ENCODE results near the gene DOCK8. TPM values are rescaled to one million over a fixed set of nuclear protein-coding genes. Genes with fewer than 3 reads are reported as not detected.

DOCK8 gene
- total RNA-seq, 1 donor from 2014 or later: 3.4 TPM

DNA sequence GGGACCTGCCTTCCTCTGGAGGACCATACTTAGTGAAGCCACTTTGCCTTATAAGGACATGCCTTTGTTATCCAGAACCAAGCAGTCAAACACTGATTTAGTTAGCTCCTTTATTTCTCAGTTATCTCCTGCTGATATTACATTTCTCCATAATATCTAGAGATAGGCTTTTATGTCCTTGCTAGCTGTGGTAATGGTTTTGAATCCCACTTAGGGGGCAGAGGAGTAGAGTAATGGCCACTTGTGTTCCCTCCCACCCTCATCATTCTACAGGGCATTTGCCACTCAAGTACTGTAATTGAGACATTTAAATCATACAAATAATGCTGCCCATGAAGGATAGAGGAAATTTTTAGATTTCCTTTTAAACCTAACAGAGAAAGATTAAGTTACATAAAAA lies 80.9 kb downstream of the DOCK8 start:
- no peak for ATAC-seq (ENCODE audit: poor library complexity)
- intact Hi-C loops (cut with DNase I): no loop called here
- no peak for DNase-seq

DNA sequence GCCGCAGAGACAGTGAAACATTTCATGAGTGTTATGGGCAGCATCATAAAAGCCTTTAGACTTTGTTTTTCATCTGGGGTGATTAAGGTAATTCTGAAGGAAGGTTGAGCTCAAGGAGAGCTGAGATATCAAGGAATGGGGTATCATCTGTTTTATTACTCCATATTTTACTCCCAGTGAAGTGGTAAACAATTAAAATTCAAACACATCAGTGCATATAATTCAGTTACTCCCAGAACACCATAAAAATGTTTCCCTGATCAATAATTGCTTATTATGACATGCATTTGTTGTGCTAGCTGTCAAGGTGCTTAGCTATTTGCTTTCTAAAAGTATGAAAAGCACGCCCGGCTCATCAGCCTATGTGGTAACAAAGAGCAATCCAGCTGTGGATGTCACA lies 81.7 kb downstream of the DOCK8 start:
- ATAC-seq (ENCODE audit: poor library complexity) (no peak), DNase-seq (no peak)
- intact Hi-C loops (cut with DNase I): no loop called here

- peak; percentile 77 for ATAC-seq (ENCODE audit: poor library complexity)
- intact Hi-C loops (cut with DNase I): no loop called here
- peak; percentile 61 for DNase-seq
These were observed 82.7 kb downstream of the DOCK8 start for GRCh38 chr9:297104-297972.

GRCh38 chr9:303502-303901 lies 88.8 kb downstream of the DOCK8 start:
- DNase-seq (no peak), ATAC-seq (ENCODE audit: poor library complexity) (no peak)
- intact Hi-C loops (cut with DNase I): no loop called here

GRCh38 chr9:304106-304505 lies 89.4 kb downstream of the DOCK8 start:
- DNase-seq (no peak), ATAC-seq (ENCODE audit: poor library complexity) (no peak)
- intact Hi-C loops (cut with DNase I): no loop called here

DNA sequence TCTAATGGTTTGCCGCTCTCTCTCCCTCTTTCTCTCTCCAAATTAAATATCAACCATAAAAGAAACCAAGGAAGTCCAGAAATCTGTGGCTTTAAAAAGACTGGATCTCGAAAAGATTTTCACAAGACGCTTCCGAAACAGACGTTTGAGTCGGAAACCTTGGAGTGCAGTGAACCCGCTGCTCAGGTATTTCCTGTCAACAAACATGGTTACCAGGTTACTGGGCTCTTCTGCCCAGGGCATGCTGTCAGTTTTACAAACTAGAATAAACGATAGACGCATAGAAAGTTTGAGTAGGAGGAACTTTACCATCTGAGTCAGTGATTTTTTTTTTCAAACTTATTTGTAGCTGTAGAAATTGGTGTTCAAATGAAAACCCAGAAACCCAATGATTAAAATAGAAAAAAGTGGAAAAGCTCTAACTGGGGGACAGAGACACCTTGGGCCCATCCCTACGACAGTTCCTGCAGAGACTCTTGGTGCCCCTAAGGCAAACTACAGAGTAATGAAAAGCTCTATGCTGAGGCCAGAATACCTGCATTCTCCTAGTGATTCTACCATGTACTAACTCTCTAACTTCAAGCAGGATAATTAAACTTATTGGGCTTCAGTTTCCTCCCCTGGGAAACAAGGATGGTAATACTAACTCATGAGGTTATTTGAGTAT lies 90.0 kb downstream of the DOCK8 start:
- intact Hi-C loops (cut with DNase I): no loop called here
- no peak for ATAC-seq (ENCODE audit: poor library complexity)
- no peak for DNase-seq

GRCh38 chr9:306907-307306 lies 92.2 kb downstream of the DOCK8 start:
- intact Hi-C loops (cut with DNase I): no loop called here
- ATAC-seq (ENCODE audit: poor library complexity): no peak
- no peak for DNase-seq

- intact Hi-C loops (cut with DNase I): no loop called here
- DNase-seq: no peak
- ATAC-seq (ENCODE audit: poor library complexity): no peak
These were observed 97.2 kb downstream of the DOCK8 start for GRCh38 chr9:311841-312240.

GRCh38 chr9:312596-313320 lies 98.1 kb downstream of the DOCK8 start:
- no peak for ATAC-seq (ENCODE audit: poor library complexity)
- no peak for DNase-seq
- intact Hi-C loops (cut with DNase I): no loop called here

DNA sequence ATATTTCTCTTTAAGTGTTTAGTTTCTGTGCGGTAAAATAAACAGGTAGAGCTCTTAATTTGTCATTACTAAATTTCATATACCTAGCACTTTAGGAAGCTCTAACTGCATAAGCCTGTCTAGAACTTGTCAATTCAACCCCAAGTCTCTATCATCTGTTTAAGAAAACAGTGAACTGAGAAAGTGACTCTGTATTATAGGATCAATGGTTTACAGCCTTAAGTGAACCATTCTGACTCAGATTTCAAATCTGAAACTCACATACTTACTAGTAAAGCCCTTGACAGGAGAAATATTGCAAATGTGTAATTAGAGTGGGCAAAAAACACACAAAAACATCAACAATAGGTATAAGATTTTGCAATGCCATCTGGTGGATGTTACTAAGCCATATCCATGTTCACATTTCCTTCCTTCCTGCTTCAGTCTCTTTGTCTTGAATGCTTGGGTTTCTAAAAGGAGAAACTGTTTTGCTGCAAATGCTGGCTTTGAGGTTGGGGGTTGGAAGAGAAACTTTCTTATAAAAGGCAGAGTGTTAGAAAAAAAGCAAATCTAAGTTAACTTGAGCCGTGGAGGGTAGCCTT lies 101.8 kb downstream of the DOCK8 start:
- intact Hi-C loops (cut with DNase I): no loop called here
- ATAC-seq (ENCODE audit: poor library complexity): no peak
- no peak for DNase-seq

DNA sequence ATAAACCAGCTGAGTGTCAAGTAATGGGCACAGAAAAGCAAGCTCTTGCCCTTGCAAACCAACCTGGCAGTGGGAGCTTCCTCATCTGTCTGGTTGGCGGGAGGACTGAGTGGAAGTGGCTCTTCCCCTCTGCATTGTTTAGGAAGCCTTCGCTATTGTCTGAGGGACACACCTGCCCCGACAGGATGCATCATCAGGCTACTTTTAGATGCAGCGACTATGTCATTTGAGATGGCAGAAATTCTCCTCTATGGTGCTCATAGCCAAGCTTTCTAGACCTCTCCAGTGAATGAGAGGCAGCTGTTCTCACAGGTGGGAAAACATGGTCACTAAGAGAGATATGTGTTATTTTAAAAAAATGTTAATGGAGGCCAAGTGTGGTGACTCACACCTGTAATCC lies 104.0 kb downstream of the DOCK8 start:
- intact Hi-C loops (cut with DNase I): no loop called here
- ATAC-seq (ENCODE audit: poor library complexity) (no peak), DNase-seq (no peak)

GRCh38 chr9:324971-325370 lies 110.3 kb downstream of the DOCK8 start:
- intact Hi-C loops (cut with DNase I): no loop called here
- ATAC-seq (ENCODE audit: poor library complexity): no peak
- no peak for DNase-seq

DNA sequence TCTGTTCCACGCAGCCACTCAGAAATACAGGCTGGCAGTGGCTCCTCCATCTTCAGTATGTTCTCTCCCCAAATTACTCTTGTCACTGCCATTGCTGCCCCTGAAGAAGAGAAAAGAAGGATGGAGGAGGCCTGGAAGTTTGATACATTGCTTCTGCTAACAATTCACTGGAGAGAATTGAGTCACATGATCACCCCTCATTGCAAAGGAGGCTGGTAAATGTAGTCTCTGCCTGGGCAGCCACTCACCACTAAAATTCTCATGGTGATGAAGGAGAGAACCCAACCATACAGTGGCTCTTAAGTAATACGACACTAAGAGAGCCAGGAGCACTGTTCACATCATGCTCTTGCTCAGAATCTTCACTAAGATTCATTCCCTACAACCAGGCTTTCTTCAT lies 112.0 kb downstream of the DOCK8 start:
- intact Hi-C loops (cut with DNase I): no loop called here
- DNase-seq: no peak
- no peak for ATAC-seq (ENCODE audit: poor library complexity)

DNA sequence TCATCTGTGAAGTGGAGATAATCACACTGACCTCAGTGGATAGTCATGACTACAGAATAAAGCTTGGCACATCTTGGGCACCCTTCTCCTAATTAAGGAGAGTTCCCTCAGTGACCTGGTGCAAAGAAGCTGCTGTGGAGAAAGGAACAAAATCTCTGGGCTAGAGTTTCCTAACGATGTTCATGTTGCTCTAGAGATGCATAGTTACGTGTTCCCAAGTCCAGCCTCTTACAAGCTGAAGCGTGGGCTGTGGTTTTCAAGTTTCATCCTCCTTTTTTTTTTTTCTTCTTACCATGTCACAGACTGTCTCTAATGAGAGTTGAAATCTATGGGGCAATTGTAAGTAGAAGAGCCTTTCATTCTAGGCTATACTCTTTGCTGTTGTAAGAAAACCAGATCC lies 113.8 kb downstream of the DOCK8 start:
- no peak for ATAC-seq (ENCODE audit: poor library complexity)
- intact Hi-C loops (cut with DNase I): no loop called here
- DNase-seq: no peak

GRCh38 chr9:331197-331596 lies 116.5 kb downstream of the DOCK8 start:
- intact Hi-C loops (cut with DNase I): no loop called here
- no peak for DNase-seq
- ATAC-seq (ENCODE audit: poor library complexity): no peak

DNA sequence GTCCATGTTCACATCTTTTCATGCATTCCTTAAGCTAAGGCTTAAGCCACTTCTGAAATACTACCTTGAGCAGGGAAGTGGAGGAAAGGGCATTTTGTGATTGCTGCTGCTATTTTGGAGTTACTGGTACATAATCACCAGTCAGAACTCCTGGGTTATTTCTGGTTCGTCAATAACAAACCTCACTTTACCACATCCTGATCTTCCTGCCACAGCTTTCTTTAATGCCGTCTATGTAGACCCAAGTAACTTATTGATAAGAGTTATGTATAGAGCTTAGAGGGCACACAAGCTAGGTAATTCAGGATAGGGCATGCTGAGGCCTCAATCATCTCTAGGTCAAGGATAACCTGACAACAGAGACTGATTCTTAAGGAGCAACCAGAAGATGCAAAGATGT lies 120.7 kb downstream of the DOCK8 start:
- DNase-seq: no peak
- intact Hi-C loops (cut with DNase I): no loop called here
- ATAC-seq (ENCODE audit: poor library complexity): no peak

GRCh38 chr9:336039-336438 lies 121.4 kb downstream of the DOCK8 start:
- ATAC-seq (ENCODE audit: poor library complexity) (no peak), DNase-seq (no peak)
- intact Hi-C loops (cut with DNase I): no loop called here

GRCh38 chr9:338602-339001 lies 123.9 kb downstream of the DOCK8 start:
- no peak for DNase-seq
- no peak for ATAC-seq (ENCODE audit: poor library complexity)
- intact Hi-C loops (cut with DNase I): no loop called here

DNA sequence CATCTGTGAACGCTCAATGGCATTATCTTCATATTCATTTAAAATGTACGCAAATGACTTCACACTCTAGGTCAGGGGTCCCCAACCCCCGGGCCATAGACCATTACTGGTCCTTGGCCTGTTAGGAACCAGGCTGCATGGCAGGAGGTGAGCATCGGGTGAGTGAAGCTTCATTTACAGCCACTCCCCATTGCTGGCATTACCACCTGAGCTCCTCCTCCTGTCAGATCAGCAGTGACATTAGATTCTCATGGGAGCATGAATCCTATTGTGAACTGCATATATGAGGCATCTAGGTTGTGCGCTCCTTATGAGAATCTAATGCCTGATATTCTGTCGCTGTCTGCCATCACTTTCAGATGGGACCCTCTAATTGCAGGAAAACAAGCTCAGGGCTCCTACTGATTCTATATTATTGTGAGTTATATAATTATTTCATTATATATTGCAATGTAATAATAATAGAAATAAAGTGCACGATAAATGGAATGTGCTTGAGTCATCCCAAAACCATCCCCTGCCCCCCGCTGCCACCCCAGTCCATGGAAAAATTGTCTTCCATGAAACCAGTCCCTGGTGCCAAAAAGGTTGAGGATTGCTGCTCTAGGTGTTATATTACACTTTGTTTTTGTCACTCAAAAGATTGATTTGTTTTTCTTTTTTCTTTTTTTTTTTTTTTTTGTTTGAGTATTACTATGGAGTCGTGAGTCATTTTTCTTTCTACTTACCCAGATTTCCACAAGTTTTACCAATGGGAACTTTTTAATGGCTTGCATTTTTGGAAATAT lies 127.2 kb downstream of the DOCK8 start:
- no peak for ATAC-seq (ENCODE audit: poor library complexity)
- DNase-seq: no peak
- intact Hi-C loops (cut with DNase I): no loop called here

All from Right ventricle myocardium superior (tissue), 1 donor.